LoVo (cell line): ENCODE measurements around the gene DEFB113.

Experiments used
- DNase-seq: peaks from one replicate; pipeline ENCODE4 v3.0.0-alpha.2; 2016; ENCODE audit warnings: low spot score

Gene DEFB113

DNA sequence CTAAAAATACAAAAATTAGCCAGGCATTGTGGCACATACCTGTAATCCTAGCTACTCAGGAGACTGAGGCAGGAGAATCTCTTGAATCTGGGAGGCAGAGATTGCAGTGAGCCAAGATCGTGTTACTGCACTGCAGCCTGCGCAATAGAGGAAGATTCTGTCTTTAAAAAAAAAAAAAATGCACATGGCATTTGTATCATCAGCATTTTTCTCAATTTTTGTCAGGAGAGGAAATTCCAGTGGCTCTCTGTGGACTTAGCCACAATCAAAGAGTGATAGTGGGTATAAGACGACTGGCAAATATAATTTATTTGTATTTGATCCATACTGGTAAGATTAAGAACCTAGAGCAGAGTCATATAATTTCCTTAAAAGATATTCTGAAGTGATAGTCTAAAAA is 34.0 kb downstream of the DEFB113 start:
- no peak for DNase-seq

GRCh38 chr6:49934770-49935169 is 34.7 kb downstream of the DEFB113 start:
- no peak for DNase-seq

DNA sequence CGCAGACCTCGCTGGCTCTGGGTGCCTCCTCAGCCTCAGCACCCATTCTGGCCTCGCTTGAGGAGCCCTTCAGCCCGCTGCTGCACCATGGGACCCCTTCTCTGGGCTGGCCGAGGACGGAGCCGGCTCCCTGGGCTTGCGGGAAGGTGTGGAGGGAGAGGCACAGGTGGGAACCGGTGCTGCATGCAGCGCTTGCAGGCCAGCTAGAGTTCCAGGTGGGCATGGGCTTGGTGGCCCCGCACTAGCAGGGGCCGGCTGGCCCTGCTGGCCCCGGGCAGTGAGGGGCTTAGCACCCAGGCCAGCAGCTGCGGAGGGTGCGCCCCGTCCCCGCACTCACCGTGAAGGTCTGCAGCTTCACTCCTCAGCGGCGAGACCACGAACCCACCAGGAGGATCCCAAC is 35.9 kb downstream of the DEFB113 start:
- DNase-seq = no peak

GRCh38 chr6:49929340-49929739 is 40.1 kb downstream of the DEFB113 start:
- no peak for DNase-seq

GRCh38 chr6:49923826-49924225 is 45.6 kb downstream of the DEFB113 start:
- no peak for DNase-seq

DNA sequence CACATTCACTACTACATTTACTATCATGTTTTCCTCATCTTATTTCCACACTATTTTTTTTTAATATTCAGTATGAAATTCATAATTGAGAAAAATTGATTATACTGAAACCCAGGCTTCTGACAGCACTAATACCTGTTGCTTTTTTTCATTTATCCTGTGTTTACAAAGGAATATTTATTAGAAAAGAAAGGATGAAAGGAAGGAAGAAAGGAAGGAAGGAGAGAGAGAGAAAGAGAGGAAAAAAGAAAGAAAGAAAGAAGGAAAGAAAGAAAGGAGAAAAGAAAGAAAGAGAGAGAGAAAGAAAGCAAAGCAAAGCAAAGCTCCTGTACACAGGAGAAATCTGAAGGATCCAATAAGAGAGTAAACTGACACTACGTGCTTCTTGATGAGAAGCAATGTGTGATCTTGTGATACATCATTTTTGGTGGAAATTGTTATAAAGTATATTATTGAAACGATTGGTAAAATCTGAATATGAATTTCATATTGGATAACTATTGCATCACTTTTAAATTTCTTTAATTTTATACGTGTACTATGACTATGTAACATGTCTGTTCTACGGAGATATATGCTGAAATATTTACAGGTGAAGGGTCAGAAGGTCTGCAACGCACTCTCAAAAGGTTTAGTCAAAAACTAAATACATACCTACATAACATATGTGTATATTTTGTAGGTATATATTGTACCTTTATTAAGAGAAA is 49.3 kb downstream of the DEFB113 start:
- no peak for DNase-seq

DNA sequence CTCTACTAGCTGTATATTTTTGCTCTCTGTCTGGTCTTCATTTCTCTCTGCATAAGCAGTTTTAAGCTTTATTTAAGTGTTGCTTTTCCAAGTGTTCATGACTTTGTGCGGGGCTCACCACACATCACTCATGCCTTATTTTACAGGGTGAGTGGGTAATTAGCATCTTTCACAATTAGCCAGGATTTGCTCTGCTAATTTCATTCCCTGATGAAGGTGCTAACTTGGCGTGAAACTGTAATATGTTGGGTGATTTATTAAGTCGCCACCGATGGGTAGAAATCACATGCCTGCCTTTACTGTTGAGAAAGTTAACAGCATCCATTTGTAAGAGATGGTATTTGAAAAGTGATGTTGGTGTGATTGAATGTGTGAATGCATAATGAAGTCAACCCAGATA is 50.2 kb downstream of the DEFB113 start:
- DNase-seq = no peak

DNA sequence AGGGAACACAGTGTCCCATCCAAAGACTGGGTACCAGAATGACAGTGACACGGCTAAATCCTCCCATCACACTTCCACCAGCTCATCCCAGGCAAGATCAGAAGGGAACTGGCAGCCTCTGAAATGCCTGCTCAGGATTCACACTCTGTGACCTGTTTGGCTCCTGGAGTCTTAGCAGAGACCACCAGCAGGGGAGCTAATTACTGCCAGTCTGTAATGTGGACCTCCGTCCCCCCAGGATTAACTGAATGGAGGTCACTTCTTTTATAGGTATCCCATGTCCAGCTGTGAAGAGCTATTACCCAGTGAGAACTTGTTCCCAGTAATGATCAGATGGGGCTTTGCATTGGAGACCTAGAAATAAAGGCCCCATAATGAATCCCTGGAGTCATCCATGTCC is 50.6 kb downstream of the DEFB113 start:
- no peak for DNase-seq
